BJ (cell line): Measurements from ENCODE around the gene CLPSL2. TPM values are rescaled to one million over a fixed set of nuclear protein-coding genes. Genes with fewer than 3 reads are reported as not detected.

Source experiments
- CTCF ChIA-PET: fragments of 350-600 bp; formaldehyde crosslinking; extraction: SDS; loops from one replicate; lab custom pipeline; 2021; ENCODE audit warnings: antibody characterized with exemption, inconsistent platforms; lab: Yijun Ruan, JAX
- POLR2A ChIA-PET: fragments of 300-600 bp; sonication (Branson Sonifier 250); formaldehyde crosslinking; extraction: SDS; loops from one replicate; lab custom pipeline; 2021; ENCODE audit warnings: antibody characterized with exemption; lab: Charles Lee
- DNase-seq: peaks from one replicate; pipeline ENCODE4 v3.0.0-alpha.2; 2011; ENCODE audit warnings: low read depth
- H3K27me3 ChIP-seq: 2 replicates; pipeline ENCODE4 v1.6.0; 2011; ENCODE audit warnings: low read length; ENCODE audit not compliant: control insufficient read depth, insufficient read depth
- H3K36me3 ChIP-seq: 2 replicates; pipeline ENCODE4 v1.5.1; 2011; ENCODE audit warnings: low read length; ENCODE audit not compliant: control insufficient read depth, insufficient read depth
- H3K4me3 ChIP-seq: 2 replicates; pipeline ENCODE4 v1.5.1; 2011; ENCODE audit warnings: low read depth, mild to moderate bottlenecking, control low read depth, low read length
- CTCF ChIP-seq: IDR thresholded peaks from 2 replicates; pipeline ENCODE4 v1.5.1; 2011; ENCODE audit warnings: low read depth, mild to moderate bottlenecking, control low read depth, inconsistent platforms, low read length, moderate library complexity; ENCODE audit not compliant: insufficient read depth
- polyA plus RNA-seq: library from polyadenylated mRNA; depleted of rRNA; stranded (reverse); fragments of >200 nt; gene quantifications from 2 replicates; pipeline ENCODE4 v1.2.3, GENCODE V29; 2011

CLPSL2 gene
- polyA plus RNA-seq, 1 experiment, result not detected

GRCh38 chr6:35750557-35750956 lies 25.8 kb upstream of the CLPSL2 start:
- Histone ChIP-seq H3K36me3 (no peaks in the 10 kb centered on the region), H3K4me3 (no peak overlapping the region), H3K27me3 (no peaks in the 10 kb centered on the region; the same call in 1 of the 2 replicates)
- ChIA-PET CTCF (interaction anchor here (1.2 to 2.4 kb wide), 2 partner anchors 13 to 19 kb away, joined by 3 to 15 read pairs; partner anchors contain the start of gene ARMC12), POLR2A (no interaction called here)
- no peak for DNase-seq
- no peak for TF ChIP-seq CTCF

DNA sequence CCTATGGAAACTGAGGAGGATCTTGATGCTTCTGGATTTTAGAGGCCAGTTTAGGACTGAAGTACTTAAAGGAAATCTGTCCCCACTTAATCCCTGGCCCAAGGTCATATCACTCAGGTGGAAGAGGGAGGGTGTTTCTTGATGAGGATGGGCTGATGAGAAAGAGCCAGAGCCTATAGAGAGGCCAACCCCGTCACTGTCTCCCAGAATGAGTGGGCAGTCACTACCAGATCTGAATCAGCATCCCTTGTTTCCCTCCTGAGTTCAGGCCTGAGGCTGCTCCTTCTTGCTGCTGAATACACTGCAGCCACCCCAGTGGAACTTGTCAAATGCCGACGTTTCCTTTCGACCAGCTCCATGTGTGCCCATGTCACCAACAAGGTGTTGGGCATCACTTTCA lies 24.8 kb upstream of the CLPSL2 start:
- TF ChIP-seq CTCF, result no peak
- Histone ChIP-seq H3K36me3 (no peaks in the 10 kb centered on the region), H3K4me3 (no peak overlapping the region), H3K27me3 (no peaks in the 10 kb centered on the region; the same call in 1 of the 2 replicates)
- ChIA-PET POLR2A (no interaction called here), CTCF (interaction anchor here (0.6 to 2.4 kb wide), 5 partner anchors 12 to 183 kb away, joined by 3 to 15 read pairs (median 3); partner anchors contain the start of gene ARMC12)
- DNase-seq, result no peak

DNA sequence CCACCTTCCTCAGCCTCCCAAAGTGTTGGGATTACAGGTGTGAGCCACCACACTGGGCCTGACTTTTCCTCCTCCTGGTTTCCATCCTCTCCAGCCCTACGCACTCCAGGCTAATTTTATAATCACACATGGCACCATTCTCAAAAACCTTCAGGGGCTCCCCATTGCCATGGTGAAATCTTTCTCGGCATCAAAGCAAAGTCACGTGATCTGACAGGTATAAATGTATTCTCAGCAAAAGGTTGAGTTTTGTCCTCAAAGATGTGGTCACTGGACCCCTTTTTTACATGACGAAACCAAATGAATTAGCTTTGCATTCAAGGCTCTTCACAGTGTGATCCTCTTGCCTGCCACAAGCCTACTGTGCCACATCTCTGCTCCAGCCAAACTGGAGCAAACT lies 24.1 kb upstream of the CLPSL2 start:
- no peak for DNase-seq
- Histone ChIP-seq H3K27me3 (no peaks in the 10 kb centered on the region; the same call in 1 of the 2 replicates), H3K36me3 (no peaks in the 10 kb centered on the region), H3K4me3 (no peak overlapping the region)
- POLR2A ChIA-PET, result no interaction called here
- no peak for TF ChIP-seq CTCF
- CTCF ChIA-PET, result interaction anchor here (1.3 kb wide), 1 partner anchor 184 kb away, joined by 3 read pairs; no protein-coding TSS in a partner anchor

DNA sequence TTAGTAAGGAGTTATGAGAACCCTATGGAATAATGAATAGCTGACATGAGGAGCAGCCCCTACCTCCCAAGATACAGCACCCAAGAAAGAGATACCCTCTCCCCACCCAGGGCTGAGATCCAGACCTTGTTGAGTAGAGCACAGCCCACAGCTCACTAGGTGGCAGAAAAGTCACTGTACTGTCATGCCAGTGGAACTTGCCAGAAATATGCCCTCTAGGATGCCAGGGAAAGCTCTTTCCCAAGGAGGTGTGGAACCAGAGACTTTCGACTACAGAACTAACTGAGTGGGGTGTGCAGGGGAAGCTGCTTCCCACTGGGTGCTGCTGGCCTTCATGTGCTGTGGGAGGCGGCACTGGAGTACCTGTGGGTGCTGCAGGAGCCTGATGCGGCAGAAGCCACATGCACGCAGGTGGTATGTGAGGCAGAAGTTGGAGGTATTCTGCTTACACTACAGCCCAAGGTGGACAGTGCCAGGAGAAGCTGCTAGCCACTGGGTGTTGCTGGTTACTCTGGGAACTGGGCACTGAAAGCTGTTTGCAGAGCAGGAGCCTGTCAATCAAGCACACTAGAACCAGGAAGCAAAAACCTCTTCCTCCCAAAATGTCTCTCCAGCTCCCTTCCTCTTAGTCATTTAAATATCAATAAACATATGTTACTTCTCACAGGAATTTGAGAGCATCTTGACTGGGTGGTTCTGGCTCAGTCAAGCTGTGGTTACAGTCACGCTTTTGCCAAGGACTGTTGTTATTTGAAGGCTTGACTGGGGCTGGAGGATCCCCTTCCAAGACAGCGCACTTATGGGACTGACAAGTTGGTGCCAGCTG lies 21.7 kb upstream of the CLPSL2 start:
- TF ChIP-seq CTCF, result no peak
- ChIA-PET POLR2A (no interaction called here), CTCF (interaction anchor here (0.6 to 1.3 kb wide), 6 partner anchors 12 to 215 kb away, joined by 3 to 4 read pairs (median 3); no protein-coding TSS in a partner anchor)
- Histone ChIP-seq H3K36me3 (no peaks in the 10 kb centered on the region), H3K4me3 (no peak overlapping the region), H3K27me3 (no peaks in the 10 kb centered on the region; the same call in 1 of the 2 replicates)
- no peak for DNase-seq

DNA sequence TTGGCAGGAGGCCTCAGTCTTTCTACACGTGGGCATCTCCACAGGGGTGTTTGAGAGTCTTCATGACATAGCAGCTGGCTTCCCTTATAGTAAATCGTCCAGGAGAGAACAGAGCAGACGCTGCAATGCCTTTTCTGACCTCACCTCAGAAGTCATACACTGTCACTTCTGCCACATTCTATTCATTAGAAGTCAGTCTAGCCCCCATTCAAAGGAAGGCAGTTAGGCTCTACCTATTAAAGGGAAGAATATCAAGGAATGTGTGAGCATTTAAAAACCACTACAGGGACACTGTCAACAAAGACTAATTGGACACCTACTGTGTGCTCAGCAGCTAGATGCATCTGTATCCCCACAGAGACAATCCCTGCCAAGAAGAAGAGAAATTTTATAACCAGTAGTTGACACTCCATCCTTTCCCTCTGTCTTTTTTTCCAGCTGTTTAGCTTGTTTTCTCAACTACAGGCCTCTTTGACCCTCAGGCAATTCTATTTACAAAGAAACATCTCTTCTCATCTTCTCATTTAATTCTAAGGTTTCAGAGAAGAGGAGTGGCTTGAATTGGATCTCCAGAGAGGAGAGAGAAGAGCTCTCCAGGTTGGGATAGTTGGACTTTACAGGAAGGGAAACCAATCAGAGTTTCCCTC lies 21.0 kb upstream of the CLPSL2 start:
- CTCF ChIA-PET, result interaction anchor here (0.9 to 1.0 kb wide), 2 partner anchors 12 to 19 kb away, joined by 3 read pairs; no protein-coding TSS in a partner anchor
- POLR2A ChIA-PET, result no interaction called here
- DNase-seq, result no peak
- H3K4me3 ChIP-seq, result no peak overlapping the region
- TF ChIP-seq CTCF, result no peak
- H3K36me3 ChIP-seq, result no peaks in the 10 kb centered on the region
- H3K27me3 ChIP-seq, result peaks cover 2% of the 10 kb centered on the region
